Medulla oblongata (tissue), 1 donor: ENCODE results near the gene TCERG1L.
"Not testable (repeated sequence)": the region's sequence is repeated elsewhere in the genome, so short reads cannot be mapped to it uniquely, and the experiment has no call there.

Experiments
- DNase-seq: peaks from one replicate; pipeline ENCODE4 v3.0.0-alpha.2; 2015; ENCODE audit errors: extremely low spot score

The TCERG1L gene

GRCh38 chr10:131248376-131249165 is 63.0 kb downstream of the TCERG1L start:
- no peak for DNase-seq

GRCh38 chr10:131247873-131248272 is 63.6 kb downstream of the TCERG1L start:
- no peak for DNase-seq

DNA sequence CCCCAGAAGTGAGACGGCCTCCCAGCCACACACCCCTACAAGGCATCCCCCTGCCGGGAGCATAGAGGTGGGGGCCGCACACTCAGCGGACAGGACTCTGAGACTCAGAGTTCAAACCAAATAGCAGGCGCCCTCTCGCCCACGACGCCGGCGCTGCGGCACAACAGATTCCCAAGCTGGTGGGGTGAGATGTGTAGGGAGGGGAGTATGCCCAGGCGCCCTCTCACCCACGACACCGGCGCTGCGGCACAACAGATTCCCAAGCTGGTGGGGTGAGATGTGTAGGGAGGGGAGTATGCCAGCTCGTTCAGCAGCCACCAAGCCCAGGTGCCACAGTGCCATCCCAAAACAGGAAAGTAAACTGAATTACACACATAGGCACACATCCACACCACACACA is 64.7 kb downstream of the TCERG1L start:
- DNase-seq, result no peak

DNA sequence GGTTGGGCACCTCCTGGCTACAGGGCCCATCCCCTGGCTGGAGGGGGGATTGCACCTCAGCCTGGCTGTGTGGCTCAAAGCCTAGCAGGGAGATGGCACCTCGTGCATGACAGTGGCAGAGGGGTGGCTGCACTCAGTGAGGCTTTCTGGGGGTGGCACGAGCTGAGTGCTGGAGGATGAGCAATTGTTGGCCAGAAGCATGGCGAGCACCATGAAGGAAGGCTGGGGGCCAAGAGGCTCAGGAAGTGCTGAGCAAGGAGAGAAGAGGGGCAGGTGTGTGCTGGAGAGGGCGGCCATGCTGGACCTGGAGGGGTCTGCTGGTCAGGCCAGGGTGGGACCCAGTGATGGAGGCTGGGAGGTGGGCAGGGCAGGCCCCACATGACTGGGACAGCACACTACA is 65.4 kb downstream of the TCERG1L start:
- no peak for DNase-seq

- no peak for DNase-seq
Observed at GRCh38 chr10:131245475-131246059, 66.0 kb downstream of the TCERG1L start.

- no peak for DNase-seq
Observed at GRCh38 chr10:131244836-131245235, 66.7 kb downstream of the TCERG1L start.

DNA sequence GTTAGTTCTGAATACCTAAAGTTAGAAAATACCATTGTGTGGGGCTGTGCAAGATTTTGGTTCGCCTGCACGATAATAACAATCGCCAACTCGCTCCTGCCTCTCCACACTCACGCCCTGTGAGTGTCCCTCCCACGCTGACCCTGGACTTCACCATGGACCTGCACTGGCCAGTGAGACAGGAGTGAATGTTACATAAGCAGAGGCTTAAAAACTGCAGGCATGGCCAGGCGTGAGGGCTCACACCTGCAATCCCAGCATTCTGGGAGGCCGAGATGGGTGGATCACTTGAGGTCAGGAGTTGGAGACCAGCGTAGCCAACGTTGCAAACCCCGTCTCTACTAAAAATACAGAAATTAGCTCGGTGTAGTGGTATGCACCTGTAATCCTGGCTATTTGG is 68.4 kb downstream of the TCERG1L start:
- DNase-seq, result no peak

- peak; percentile 4 for DNase-seq
Observed at GRCh38 chr10:131242007-131242406, 69.5 kb downstream of the TCERG1L start.

GRCh38 chr10:131240691-131241090 is 70.8 kb downstream of the TCERG1L start:
- DNase-seq, result no peak

- no peak for DNase-seq
Observed at GRCh38 chr10:131239926-131240325, 71.6 kb downstream of the TCERG1L start.

GRCh38 chr10:131239450-131239849 is 72.1 kb downstream of the TCERG1L start:
- DNase-seq, result no peak

GRCh38 chr10:131238669-131239280 is 72.7 kb downstream of the TCERG1L start:
- DNase-seq, result no peak

GRCh38 chr10:131237991-131238651 is 73.4 kb downstream of the TCERG1L start:
- DNase-seq, result no peak

- not testable (repeated sequence) for DNase-seq
Observed at GRCh38 chr10:131234606-131235005, 76.9 kb downstream of the TCERG1L start.

- no peak for DNase-seq
Observed at GRCh38 chr10:131233611-131234258, 77.8 kb downstream of the TCERG1L start.

GRCh38 chr10:131231965-131232541 is 79.5 kb downstream of the TCERG1L start:
- DNase-seq, result no peak

- no peak for DNase-seq
Observed at GRCh38 chr10:131231323-131231964, 80.1 kb downstream of the TCERG1L start.

DNA sequence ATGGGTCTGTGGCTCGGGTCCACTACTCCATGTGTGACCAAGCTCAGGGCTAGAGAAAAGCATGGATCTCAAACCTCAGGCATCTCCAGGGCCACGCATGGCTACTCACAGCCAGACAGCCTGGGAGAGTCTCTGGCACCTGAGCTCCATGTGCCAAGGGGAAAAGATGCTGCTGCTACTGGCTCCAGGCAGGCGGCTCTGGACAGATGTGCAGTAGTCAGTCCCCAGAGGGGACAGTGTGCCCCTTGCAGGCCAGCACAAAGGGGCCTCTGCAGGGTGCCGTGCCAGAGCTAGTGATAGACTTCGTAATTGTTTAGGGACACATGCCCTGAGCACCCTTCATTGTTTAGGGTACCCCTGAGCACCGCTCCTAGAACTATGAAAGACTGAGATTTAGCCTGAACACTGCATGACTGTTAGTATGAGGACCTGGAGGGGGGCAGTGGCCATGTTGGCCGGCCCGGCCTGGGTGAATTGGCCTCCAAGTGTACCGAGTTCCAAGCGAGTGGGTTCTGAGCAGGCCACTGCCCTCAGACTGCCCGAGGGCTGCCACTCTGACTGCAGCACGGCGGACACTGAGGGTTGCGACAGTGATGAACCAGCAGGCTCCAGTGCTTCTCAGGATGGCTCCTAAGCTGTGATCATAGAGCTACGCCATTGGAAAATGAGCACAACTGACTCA is 80.7 kb downstream of the TCERG1L start:
- no peak for DNase-seq

DNA sequence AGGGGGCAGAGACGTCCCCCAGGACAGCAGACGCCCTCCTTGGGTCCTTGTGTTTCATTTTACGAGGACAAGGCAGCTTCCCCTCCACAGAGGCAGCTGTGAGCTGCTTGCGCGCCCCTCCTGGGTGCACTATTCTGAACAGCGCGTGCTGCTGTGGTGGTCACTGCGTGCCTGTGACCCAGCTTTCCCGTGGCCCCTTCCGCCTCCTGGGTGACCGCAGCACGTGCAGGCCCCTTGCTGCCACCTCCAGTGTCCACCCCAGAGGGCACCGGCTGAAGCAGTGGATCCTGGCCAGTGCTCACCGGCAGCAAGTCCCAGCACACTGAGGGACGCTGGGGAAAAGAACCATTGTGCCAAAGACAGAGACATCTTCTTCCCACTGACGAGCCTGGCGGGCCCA is 81.4 kb downstream of the TCERG1L start:
- DNase-seq, result no peak

DNA sequence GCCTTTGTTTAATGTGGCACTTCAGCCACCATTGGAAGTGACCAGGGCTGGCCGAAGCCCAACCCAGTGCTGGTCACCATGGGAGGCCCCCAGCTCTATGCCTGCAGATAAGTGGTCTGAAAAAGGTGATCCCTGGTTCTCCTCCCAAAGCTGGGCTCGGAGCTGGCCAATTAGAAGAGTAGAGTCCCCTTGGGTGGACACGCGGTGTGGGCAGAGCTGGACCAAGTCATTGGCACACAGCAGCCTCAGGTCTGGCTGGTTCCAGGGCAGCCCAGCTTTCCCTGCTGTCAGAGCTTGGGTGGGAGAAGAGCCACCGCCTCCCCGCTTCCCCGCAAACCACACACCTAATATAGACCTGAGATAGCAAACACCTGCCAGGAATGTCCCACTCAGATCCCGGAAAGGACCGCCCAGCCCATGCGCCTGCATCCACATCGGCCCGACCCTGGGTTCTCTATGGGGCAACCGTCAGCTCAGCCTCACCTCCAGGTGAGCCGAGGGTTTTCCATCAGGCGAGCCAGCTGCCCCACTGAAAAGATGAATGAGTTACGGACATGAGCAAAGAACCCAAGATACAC is 84.3 kb downstream of the TCERG1L start:
- no peak for DNase-seq
